ENCODE data around the gene MAU2. TPM values are rescaled to one million over a fixed set of nuclear protein-coding genes. Genes with fewer than 3 reads are reported as not detected.
A peak's percentile ranks its signal among the peaks of the same experiment; 100 is the strongest.

Gene MAU2
- total and polyA plus RNA-seq, 2 of the 13 experiments (the other 11 are each of a cell fraction or from before 2014, with no cell fraction given), result 16.8 to 33.8 TPM

GRCh38 chr19:19404879-19405860 lies 84.5 kb downstream of the MAU2 start, which contains the start of gene GATAD2A (continued):
- peak; percentile 85 for TF ChIP-seq ARID5B (CRISPR knock-in tag; IDR thresholded peaks at IDR 0.05)
- peak; percentile 78 for TF ChIP-seq ISL2 (CRISPR knock-in tag; IDR thresholded peaks at IDR 0.05)
- peak; percentile 80 for TF ChIP-seq DBP (CRISPR knock-in tag; IDR thresholded peaks at IDR 0.05; ENCODE audit: not compliant biosample characterization)
- no peak for TF ChIP-seq TRAFD1 (CRISPR knock-in tag; IDR thresholded peaks at IDR 0.05; ENCODE audit: borderline replicate concordance)
- TF ChIP-seq ZNF768 (CRISPR knock-in tag; IDR thresholded peaks at IDR 0.05), result peak; percentile 79; the same call in 1 of the 2 replicates
- TF ChIP-seq PLRG1 (conservative IDR thresholded peaks at IDR 0.05), result no peak
- peak; percentile 47; the same call in 1 of the 2 replicates for TF ChIP-seq E2F5 (CRISPR knock-in tag; conservative IDR thresholded peaks at IDR 0.05)
- peak; percentile 92; the same call in 1 of the 2 replicates for TF ChIP-seq ZSCAN20 (CRISPR knock-in tag; IDR thresholded peaks at IDR 0.05; ENCODE audit: borderline replicate concordance)
- no peak for TF ChIP-seq SKIL (CRISPR knock-in tag; IDR thresholded peaks at IDR 0.05; ENCODE audit: borderline replicate concordance)
- 0 out of 2 replicates have a peak, but pooled peaks have one; percentile 79 for TF ChIP-seq ZBTB3 (CRISPR knock-in tag; IDR thresholded peaks at IDR 0.05; ENCODE audit: borderline replicate concordance, low read depth)
- TF ChIP-seq JUNB (CRISPR knock-in tag; IDR thresholded peaks at IDR 0.05; ENCODE audit: borderline replicate concordance), result no peak
- TF ChIP-seq RFX5 (IDR thresholded peaks at IDR 0.05; ENCODE audit: low read depth, low read length), result no peak
- no peak for TF ChIP-seq HIC2 (CRISPR knock-in tag; IDR thresholded peaks at IDR 0.05; ENCODE audit: low read depth)
- TF ChIP-seq ARHGAP35 (CRISPR knock-in tag; IDR thresholded peaks at IDR 0.05; ENCODE audit: borderline replicate concordance), result peak; percentile 87; the same call in 1 of the 2 replicates

Measured in HepG2 (cell line).